GM10266 (cell line): ENCODE results near the gene SARNP.
A peak's percentile ranks its signal among the peaks of the same experiment; 100 is the strongest.

Source experiments
- DNase-seq: peaks from one replicate; pipeline ENCODE4 v3.0.0; 2012; ENCODE audit errors: extremely low spot score
- CTCF ChIP-seq: IDR thresholded peaks from 2 replicates; pipeline ENCODE4 v1.5.1; 2012; ENCODE audit warnings: mild to moderate bottlenecking, low read depth; ENCODE audit not compliant: control insufficient read depth, insufficient read depth; ENCODE audit errors: missing control alignments

SARNP gene

DNA sequence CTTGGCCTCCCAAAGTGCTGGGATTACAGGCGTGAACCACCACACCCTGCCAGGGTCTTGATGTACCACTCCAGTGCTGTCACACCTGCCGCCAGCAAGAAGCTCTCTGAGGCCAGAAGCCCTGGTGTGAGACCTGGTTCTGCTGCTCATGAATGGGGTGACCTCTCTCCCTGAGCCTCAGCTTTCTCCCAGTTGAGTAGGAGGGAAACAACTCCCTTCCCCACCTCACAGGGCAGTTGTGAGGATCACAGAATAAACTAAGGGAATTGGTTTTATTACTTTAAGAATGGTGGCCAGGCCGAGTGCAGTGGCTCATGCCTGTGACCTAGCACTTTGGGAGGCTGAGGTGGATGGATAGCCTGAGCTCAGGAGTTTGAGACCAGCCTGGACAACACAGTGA, 82.9 kb downstream of the SARNP start:
- TF ChIP-seq CTCF, result no peak
- no peak for DNase-seq

DNA sequence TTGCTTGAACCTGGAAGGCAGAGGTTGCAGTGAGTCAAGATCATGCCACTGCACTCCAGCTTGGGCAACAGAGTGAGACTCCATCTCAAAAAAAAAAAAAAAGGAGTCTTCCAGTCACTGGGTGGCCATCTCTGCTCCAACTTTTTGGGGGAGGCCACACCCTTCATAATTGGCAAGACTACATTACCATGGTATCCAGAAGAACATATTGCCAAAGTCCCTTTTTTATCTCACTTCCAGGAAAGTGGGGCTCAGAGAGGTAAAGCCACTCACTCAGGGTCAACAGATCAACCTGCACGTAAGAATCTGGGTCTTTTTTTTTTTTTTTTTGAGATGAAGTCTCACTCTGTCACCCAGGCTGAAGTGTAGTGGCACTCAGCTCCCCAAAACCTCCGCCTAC, 83.7 kb downstream of the SARNP start:
- no peak for DNase-seq
- TF ChIP-seq CTCF, result no peak

DNA sequence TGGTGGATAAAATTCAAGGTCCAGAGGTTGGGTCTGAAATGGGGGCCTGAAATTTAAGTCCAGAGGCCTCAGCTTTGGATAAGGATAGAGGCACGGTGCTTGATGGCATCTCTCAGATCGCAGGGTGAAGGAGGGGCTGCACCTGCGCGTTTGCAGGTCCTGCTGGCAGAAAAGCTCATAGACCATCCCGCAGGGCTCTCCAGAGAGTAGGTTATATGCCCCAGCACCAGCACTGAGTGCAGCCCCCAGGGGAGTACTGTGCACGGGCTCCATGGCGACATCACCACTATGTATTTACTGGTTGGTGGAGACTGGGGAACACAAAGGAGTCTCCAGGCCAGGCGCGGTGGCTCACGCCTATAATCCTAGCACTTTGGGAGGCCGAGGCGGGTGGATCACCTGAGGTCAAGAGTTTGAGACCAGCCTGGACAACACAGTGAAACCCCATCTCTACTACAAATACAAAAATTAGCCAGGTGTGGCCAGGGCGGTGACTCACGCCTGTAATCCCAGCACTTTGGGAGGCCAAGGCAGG, 84.4 kb downstream of the SARNP start:
- TF ChIP-seq CTCF, result no peak
- DNase-seq, result no peak

GRCh38 chr12:55732288-55732687, 85.2 kb downstream of the SARNP start:
- no peak for DNase-seq
- no peak for TF ChIP-seq CTCF

DNA sequence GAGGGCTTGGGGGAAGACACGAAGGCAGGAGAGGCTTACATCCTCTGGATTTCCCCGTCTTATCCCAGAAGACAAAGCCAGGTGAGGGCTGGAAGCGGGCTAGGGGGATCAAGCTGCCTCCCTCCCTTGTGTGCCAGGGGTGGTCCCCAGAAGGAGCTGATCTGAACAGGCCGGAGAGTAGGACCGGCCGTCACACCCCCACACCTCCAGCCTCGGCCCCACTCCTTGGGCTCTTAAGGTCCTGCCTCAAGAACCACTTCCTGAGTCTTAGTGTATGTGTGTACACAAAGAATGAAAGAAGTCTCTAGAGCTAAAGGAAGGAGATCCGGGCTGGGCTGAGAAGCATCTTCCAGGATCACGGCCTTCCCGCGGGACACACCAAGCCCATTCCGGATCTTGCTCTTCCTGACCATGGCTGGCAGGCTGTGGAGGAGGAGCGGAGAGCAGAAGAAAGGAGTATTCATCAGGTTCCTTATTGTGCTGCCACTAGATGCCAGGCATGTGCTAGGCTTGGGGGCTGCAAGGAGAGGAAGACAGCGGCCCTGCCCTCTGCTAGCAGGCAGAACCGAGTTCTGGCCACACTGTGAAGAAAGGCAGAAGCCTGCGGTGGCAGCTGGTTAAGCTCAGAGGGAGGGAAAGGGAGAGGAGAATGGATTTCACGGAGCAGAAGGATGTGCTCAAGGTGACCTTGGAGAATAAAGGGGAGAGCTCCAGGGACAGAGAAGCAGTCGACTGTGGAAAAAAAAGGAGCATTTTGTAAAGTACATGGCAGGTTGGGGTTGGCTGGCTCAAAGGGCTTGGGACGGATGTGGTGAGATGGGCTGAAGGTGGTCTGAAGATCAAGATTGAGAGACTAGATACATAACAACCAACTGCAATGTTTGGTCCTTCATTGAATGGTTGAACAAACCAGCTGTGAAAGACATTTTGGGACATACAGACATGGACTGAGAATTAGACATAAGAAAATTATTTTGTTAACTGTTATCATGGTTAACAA, 87.4 kb downstream of the SARNP start:
- DNase-seq, result peak; percentile 68
- peak; percentile 13 for TF ChIP-seq CTCF

DNA sequence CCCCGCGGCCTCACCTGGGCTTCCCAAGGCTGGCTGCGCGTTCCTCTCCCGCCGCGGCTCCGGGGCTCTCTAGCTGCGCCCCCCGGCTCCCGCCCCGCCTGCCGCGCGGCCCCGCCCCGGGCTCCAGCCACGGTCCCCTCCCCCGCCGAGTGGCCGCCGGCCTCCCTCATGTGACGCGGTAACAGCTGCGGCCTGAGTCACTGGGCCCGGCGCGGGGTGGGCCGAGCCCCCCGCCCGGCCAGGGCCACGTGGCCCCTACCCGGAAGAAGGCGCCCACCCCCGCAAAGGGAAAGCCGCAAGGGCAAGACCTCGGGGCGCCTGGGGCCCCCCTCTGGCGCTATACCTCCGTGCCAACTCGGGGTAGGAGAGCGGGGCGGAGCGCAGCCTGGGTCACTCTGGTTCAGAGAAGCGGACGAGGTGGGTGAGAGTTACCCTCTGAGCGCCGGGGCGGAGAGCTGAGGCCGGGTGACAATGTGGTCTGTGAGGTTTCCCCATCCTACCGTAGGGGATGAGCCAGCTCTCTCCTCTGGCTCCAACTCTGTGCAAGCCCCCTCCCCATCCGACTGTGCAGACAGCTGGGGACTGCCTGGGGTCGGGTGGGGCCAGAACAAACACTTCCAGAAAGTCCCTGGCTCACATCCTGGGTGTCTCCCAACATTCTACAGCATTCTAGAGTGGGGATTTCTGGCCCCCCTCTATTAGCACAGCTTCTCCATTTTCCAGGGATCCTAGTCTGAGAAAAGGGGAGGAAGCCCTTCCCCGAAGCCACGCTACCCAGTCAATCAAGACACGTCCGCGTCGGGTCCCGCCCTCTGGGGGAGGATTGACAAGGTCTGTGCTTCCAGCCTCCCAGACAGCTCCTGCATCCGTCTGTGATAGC, 88.3 kb downstream of the SARNP start, which contains the start of gene CD63:
CD63 (minus strand) TSS at position 71 of the 880 bp plus-strand sequence. CDS start 668 bp downstream, outside the sequence.
- DNase-seq, result peak; percentile 96
- peak; percentile 22 for TF ChIP-seq CTCF
